T-cell (primary cell): Measurements from ENCODE around the gene GBF1. TPM values are rescaled to one million over a fixed set of nuclear protein-coding genes. Genes with fewer than 3 reads are reported as not detected.

ENCODE experiments used
- ATAC-seq, 4 experiments: fragments of 200-7000 bp in 3 of 4; fragments of 150-1000 bp in 1 of 4; cut with Tn5 transposase; replicated peaks in 1 of 4; 1 replicate in 3 of 4; 2 replicates in 1 of 4; pipeline ENCODE4 v1.10.0; 2021; ENCODE audit warnings: moderate library complexity in 3 of 4, mild to moderate bottlenecking in 2 of 4, moderate number of reproducible peaks in 1 of 4
- CTCF ChIA-PET, 2 donors: fragments of 300-600 bp; sonication (Branson Sonifier 250); formaldehyde crosslinking; loops; one replicate each; lab custom pipeline; 2022; ENCODE audit warnings: antibody characterized with exemption in 2 of 2; lab: Charles Lee
- POLR2A ChIA-PET, 2 donors: fragments of 300-600 bp; sonication (Branson Sonifier 250); formaldehyde crosslinking; loops; one replicate each; lab custom pipeline; 2022; ENCODE audit warnings: antibody characterized with exemption in 2 of 2; lab: Charles Lee
- DNase-seq, 35 experiments: peaks; one replicate each; pipeline versions ENCODE4 v3.0.0 to v3.0.0-alpha.2; 2013 to 2023
- H3K27ac ChIP-seq: one replicate; pipeline ENCODE4 v1.5.1; 2013; ENCODE audit warnings: low read length
- H3K27me3 ChIP-seq, 2 experiments: replicated peaks in 1 of 2; 1 replicate in 1 of 2; 2 replicates in 1 of 2; pipeline versions ENCODE4 v1.6.1 to v1.7.0; 2013; ENCODE audit warnings: low read length in 1 of 2, mixed read lengths in 1 of 2; ENCODE audit not compliant: control insufficient read depth in 2 of 2, insufficient read depth in 2 of 2; ENCODE audit errors: extremely low read depth in 1 of 2
- H3K36me3 ChIP-seq, 2 donors: 1 replicate in 1 of 2; 2 replicates in 1 of 2; pipeline versions ENCODE4 v1.6.1 to v1.7.0; 2013; ENCODE audit warnings: low read length in 1 of 2; ENCODE audit not compliant: control insufficient read depth in 2 of 2, insufficient read depth in 1 of 2; ENCODE audit errors: extremely low read depth in 1 of 2
- H3K4me1 ChIP-seq, 2 experiments: 1 replicate in 1 of 2; 2 replicates in 1 of 2; pipeline versions ENCODE4 v1.6.1 to v1.7.0; 2013; ENCODE audit warnings: low read length in 2 of 2, mixed read lengths in 1 of 2; ENCODE audit not compliant: insufficient read depth in 2 of 2, control insufficient read depth in 1 of 2; ENCODE audit errors: extremely low read depth in 1 of 2
- H3K4me3 ChIP-seq, 2 donors: 1 replicate in 1 of 2; 2 replicates in 1 of 2; pipeline versions ENCODE4 v1.5.1 to v1.7.0; 2013; ENCODE audit warnings: mild to moderate bottlenecking in 2 of 2, low read length in 1 of 2, moderate library complexity in 1 of 2; ENCODE audit not compliant: control insufficient read depth in 1 of 2; ENCODE audit errors: extremely low read depth in 1 of 2
- H3K9me3 ChIP-seq: 2 replicates; pipeline ENCODE4 v1.7.0; 2013
- H3K27ac Mint-ChIP-seq, 2 donors: one replicate each; pipeline ENCODE4 v1.8.0; 2020 to 2021; ENCODE audit warnings: mild to moderate bottlenecking in 2 of 2, mixed read lengths in 2 of 2
- H3K27me3 Mint-ChIP-seq, 2 donors: one replicate each; pipeline ENCODE4 v1.8.0; 2021 to 2022; ENCODE audit warnings: mixed read lengths in 2 of 2
- H3K36me3 Mint-ChIP-seq: one replicate; pipeline ENCODE4 v1.8.0; 2021; ENCODE audit warnings: mixed read lengths
- H3K4me1 Mint-ChIP-seq, 3 donors: one replicate each; pipeline ENCODE4 v1.8.0; 2020 to 2022; ENCODE audit warnings: mixed read lengths in 3 of 3, mild to moderate bottlenecking in 1 of 3
- H3K4me3 Mint-ChIP-seq, 3 donors: one replicate each; pipeline ENCODE4 v1.8.0; 2020 to 2022; ENCODE audit warnings: mild to moderate bottlenecking in 3 of 3, mixed read lengths in 3 of 3, moderate library complexity in 3 of 3
- H3K9me3 Mint-ChIP-seq, 3 donors: one replicate each; pipeline ENCODE4 v1.8.0; 2020 to 2022; ENCODE audit warnings: mixed read lengths in 3 of 3
- WGBS: methylation state at CpG from one replicate; pipeline ENCODE4 v1.1.5; 2013; ENCODE audit warnings: missing lambda C conversion rate; ENCODE audit not compliant: insufficient coverage; 5-methylcytosine and 5-hydroxymethylcytosine counted together
- total RNA-seq, 35 experiments: library from RNA in 6 of 35; stranded (reverse) in 6 of 35; fragments of 120-200 nt in 1 of 35; gene quantifications; one replicate each; pipeline versions ENCODE4 v1.2.1 to v1.2.4 and lab custom pipeline; 2013 to 2026

The GBF1 gene
- total RNA-seq, 5 donors from 2014 or later (not counting 1 experiment from before 2014, with no cell fraction given), result 37.2 to 41.1 (median 38.7) TPM

DNA sequence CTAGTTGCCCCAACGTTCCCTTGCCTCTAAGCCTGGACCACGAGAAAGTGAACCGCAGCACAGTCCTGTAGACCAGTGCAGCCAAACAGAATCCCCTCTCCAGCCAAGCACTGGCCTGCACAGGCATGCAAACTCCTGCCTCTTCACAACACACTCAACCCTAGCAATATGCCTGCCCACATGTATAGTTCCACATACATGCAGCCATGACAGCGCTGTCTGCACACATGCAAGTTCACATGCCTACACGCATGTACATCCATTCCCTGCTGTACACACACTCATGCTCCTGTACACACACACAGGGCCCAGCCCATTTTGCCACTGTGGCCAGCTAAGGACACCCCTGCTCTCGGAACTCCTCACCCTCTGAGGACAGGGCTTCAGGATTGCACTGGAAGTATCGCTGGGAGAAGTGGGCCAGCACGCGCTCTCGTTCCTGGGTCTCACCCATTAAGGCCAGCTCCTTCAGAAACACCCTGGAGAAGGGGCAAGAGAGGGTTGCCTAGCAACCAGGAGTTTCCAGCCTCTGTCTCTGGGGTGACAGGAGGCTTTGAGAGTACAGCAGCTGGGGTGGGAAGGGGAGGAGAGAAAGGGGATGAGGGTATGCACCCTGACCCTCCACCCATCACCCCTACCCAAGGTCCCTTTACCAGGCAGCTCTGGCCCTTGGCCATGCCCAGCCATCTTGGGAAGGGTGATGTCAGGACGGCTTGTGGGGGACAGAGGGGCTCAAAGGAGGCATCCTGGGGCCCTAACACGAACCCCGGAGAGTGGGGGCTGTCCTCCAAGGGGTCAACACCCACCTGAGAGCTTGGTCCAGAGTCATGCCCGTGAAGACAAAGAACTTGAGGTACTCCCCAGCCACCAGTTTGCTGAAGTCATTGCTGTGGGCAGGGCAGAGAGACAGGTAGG is 166.3 kb downstream of the GBF1 start:
- H3K27me3 Mint-ChIP-seq, result peaks cover 8 to 49% of the 10 kb centered on the region in 2 donors
- WGBS, result 97% methylated on average over 12 of the region's 14 CpGs
- no peaks in the 10 kb centered on the region for H3K36me3 ChIP-seq
- H3K9me3 Mint-ChIP-seq, result no peaks in the 10 kb centered on the region
- no peak overlapping the region for H3K27ac ChIP-seq
- H3K9me3 ChIP-seq, result no peaks in the 10 kb centered on the region
- H3K36me3 Mint-ChIP-seq, result no peaks in the 10 kb centered on the region
- POLR2A ChIA-PET, result no interaction called here
- peaks cover 0 to 82% of the 10 kb centered on the region in 2 experiments for H3K27me3 ChIP-seq
- ATAC-seq, result no peak
- peak in 1 of 35 experiments; percentile 2 for DNase-seq
- H3K4me3 ChIP-seq, result no peak overlapping the region
- H3K4me3 Mint-ChIP-seq, result peak overlapping the region; percentile 69 to 82 (median 70)
- CTCF ChIA-PET, result interaction anchor here (0.7 to 1.3 kb wide), 2 partner anchors 14 to 180 kb away, joined by 3 read pairs; no protein-coding TSS in a partner anchor
- peak overlapping the region; percentile 22 to 54 for H3K27ac Mint-ChIP-seq
- H3K4me1 Mint-ChIP-seq, result peaks cover 30 to 36% (median 34%) of the 10 kb centered on the region in 3 donors
- H3K4me1 ChIP-seq, result peaks cover 16 to 50% of the 10 kb centered on the region in 2 experiments

DNA sequence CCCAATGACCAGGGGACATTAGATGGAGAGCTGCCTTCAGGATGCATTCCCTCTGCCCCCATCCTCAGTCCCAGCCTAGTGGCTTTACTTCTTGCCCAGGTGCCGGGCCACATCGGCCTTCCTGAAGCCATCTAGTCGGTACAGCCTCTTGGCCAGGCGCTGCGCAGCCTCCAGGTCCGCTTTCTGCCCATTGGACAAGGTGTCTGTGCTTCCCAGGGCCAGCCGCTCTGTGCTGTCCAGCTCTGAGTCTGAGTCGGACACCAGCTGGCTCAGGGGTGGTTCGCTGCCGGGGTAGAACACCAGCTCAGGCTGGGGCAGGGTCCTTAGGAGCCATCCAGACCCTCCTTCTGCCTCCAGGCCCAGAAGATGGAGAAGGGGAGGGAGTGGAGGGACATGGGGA is 167.0 kb downstream of the GBF1 start:
- Histone ChIP-seq H3K27ac (no peak overlapping the region), H3K9me3 (no peaks in the 10 kb centered on the region), H3K36me3 (no peaks in the 10 kb centered on the region), H3K27me3 (peaks cover 0 to 87% of the 10 kb centered on the region in 2 experiments), H3K4me3 (no peak overlapping the region), H3K4me1 (peaks cover 16 to 49% of the 10 kb centered on the region in 2 experiments)
- 93% methylated on average over 6 of the region's 10 CpGs for WGBS
- DNase-seq, result no peak
- peaks cover 13 to 53% of the 10 kb centered on the region in 2 donors for H3K27me3 Mint-ChIP-seq
- H3K4me3 Mint-ChIP-seq, result peak overlapping the region in 1 of 3 donors; percentile 4
- H3K9me3 Mint-ChIP-seq, result no peaks in the 10 kb centered on the region
- H3K36me3 Mint-ChIP-seq, result no peaks in the 10 kb centered on the region
- peaks cover 30 to 34% (median 30%) of the 10 kb centered on the region in 3 donors for H3K4me1 Mint-ChIP-seq
- peak overlapping the region in 1 of 2 donors; percentile 11 for H3K27ac Mint-ChIP-seq
- no peak for ATAC-seq
- ChIA-PET POLR2A (no interaction called here), CTCF (interaction anchor here in 1 of 2 donors (0.7 kb wide), 1 partner anchor 180 kb away, joined by 3 read pairs; no protein-coding TSS in a partner anchor)

DNA sequence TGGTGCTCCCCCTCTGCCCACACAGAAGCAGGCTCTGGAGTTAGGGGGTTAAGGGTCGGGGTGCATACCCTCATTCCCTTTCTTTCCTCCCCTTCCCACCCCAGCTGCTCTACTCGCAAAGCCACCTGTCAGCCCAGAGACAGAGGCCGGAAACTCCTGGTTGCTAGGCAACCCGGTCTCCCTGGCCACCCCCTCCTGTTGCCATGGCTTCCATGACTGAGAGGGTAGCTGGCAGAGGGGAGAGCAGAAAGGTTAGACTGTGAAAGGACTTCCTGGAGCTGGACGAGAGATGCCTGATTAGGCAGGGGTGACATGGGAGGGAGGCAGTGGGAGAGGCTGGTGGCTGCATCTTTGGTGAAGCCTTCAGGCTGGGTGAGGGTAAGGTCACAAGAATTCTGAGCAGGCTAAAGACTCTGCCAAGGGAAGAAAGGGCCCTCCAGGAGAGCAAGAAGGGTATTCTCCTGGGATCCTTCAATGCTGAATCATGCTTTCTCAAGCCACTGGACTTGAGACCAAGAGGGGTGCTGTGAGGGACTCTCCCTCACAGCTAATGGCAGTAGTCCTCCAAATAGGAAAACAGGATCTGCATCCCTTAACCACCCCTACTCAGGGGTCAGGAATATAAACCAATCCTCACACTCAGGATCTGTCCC is 167.8 kb downstream of the GBF1 start:
- peaks cover 2 to 87% of the 10 kb centered on the region in 2 experiments for H3K27me3 ChIP-seq
- Mint-ChIP-seq H3K27ac (no peak overlapping the region), H3K4me1 (peaks cover 26 to 34% (median 27%) of the 10 kb centered on the region in 3 donors), H3K36me3 (no peaks in the 10 kb centered on the region), H3K9me3 (no peaks in the 10 kb centered on the region), H3K4me3 (peak overlapping the region in 1 of 3 donors; percentile 4), H3K27me3 (peaks cover 20 to 59% of the 10 kb centered on the region in 2 donors)
- no peak overlapping the region for H3K27ac ChIP-seq
- no peaks in the 10 kb centered on the region for H3K9me3 ChIP-seq
- ATAC-seq (no peak), DNase-seq (peak in 4 of 35 experiments; percentile 16 to 66 (median 43))
- H3K4me3 ChIP-seq, result no peak overlapping the region
- ChIA-PET CTCF (no interaction called here), POLR2A (interaction anchor here in 1 of 2 donors (0.6 kb wide), 1 partner anchor 20 kb away, joined by 6 read pairs; no protein-coding TSS in a partner anchor)
- H3K4me1 ChIP-seq, result peaks cover 14 to 40% of the 10 kb centered on the region in 2 experiments
- no peaks in the 10 kb centered on the region for H3K36me3 ChIP-seq
- 22% methylated on average over 2 of the region's 5 CpGs for WGBS

DNA sequence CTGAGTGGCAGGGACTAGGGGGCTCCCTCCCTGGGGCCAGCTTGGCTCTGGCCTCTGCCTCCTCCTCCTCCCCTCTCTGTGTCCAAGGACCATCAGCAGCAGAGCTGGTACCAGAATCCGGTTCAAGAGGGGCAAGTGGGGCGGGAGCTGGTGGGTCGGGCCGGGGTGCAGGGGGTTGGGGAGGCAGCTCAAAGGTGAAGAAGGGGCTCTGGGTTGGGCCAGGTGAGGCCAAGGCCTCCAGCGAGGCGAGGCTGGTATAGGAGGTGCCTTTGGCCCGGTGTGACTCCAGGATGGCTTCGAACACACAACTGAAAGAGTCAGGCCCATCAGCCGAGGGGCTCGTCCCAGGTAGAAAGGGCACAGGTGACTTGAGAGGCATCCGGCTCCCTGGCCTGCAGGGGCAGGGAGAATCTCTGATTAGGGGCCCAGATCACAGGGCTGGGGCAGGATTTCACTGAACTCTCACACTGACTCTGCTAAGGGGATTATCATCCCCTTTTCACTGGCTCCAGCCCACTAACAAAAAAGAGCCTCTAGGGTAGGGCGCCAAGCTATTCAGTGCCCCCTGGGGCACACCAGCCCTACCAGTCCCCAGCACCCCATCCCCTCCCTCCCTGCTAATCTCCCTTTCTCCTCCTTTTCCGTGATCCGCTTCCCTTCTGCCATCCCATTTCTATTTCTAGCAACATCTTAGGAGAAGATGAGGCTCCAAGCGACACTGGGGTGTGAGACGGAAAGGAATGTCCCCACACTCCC is 168.7 kb downstream of the GBF1 start:
- no peaks in the 10 kb centered on the region for H3K36me3 Mint-ChIP-seq
- ChIA-PET CTCF (interaction anchor here in 1 of 2 donors (0.6 kb wide), 1 partner anchor 244 kb away, joined by 3 read pairs; no protein-coding TSS in a partner anchor), POLR2A (interaction anchor here in 1 of 2 donors (0.6 kb wide), 2 partner anchors 9 to 21 kb away, joined by 4 to 6 read pairs; no protein-coding TSS in a partner anchor)
- DNase-seq (no peak), ATAC-seq (no peak)
- Histone ChIP-seq H3K4me3 (no peak overlapping the region), H3K27me3 (peaks cover 5 to 89% of the 10 kb centered on the region in 2 experiments), H3K4me1 (peaks cover 14 to 37% of the 10 kb centered on the region in 2 experiments), H3K27ac (no peak overlapping the region), H3K9me3 (no peaks in the 10 kb centered on the region), H3K36me3 (no peaks in the 10 kb centered on the region)
- no peak overlapping the region for H3K27ac Mint-ChIP-seq
- no peak overlapping the region for H3K4me3 Mint-ChIP-seq
- no peaks in the 10 kb centered on the region for H3K9me3 Mint-ChIP-seq
- WGBS, result 88% methylated on average over 12 of the region's 16 CpGs
- peaks cover 23 to 36% (median 26%) of the 10 kb centered on the region in 3 donors for H3K4me1 Mint-ChIP-seq
- peaks cover 22 to 60% of the 10 kb centered on the region in 2 donors for H3K27me3 Mint-ChIP-seq

DNA sequence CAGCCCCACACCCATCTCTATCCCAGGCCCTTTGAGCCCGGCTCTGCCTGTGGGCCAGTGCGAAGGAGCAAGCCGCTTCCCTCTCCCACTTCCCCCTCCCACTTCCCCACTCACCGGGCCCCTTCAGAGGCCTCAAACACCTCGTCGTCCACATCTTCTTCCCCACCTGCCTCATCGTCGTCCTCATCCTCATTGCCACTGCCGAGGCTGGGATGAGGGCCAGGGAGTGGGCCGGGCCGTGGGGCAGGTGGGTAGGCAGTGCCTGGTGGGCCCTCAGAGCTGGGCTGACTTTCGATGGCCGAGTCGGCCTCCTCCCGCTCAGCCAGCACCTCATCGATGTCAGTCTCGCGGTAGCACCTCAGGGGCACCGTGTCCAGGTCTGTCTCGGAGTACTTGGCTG is 169.4 kb downstream of the GBF1 start:
- no peaks in the 10 kb centered on the region for H3K36me3 Mint-ChIP-seq
- CTCF ChIA-PET, result interaction anchor here in 1 of 2 donors (0.6 kb wide), 1 partner anchor 245 kb away, joined by 3 read pairs; no protein-coding TSS in a partner anchor
- H3K27me3 Mint-ChIP-seq, result peaks cover 22 to 59% of the 10 kb centered on the region in 2 donors
- POLR2A ChIA-PET, result interaction anchor here (0.6 kb wide), 2 partner anchors 8 to 75 kb away, joined by 4 to 5 read pairs; no protein-coding TSS in a partner anchor
- DNase-seq (no peak), ATAC-seq (no peak)
- no peak overlapping the region for H3K27ac ChIP-seq
- peaks cover 16 to 38% of the 10 kb centered on the region in 2 experiments for H3K4me1 ChIP-seq
- H3K27ac Mint-ChIP-seq, result no peak overlapping the region
- peaks cover 5 to 86% of the 10 kb centered on the region in 2 experiments for H3K27me3 ChIP-seq
- no peaks in the 10 kb centered on the region for H3K9me3 ChIP-seq
- H3K4me3 ChIP-seq, result no peak overlapping the region
- H3K4me1 Mint-ChIP-seq, result peaks cover 23 to 39% (median 28%) of the 10 kb centered on the region in 3 donors
- H3K4me3 Mint-ChIP-seq, result no peak overlapping the region
- H3K9me3 Mint-ChIP-seq, result no peaks in the 10 kb centered on the region
- 70% methylated on average over 9 of the region's 20 CpGs for WGBS
- no peaks in the 10 kb centered on the region for H3K36me3 ChIP-seq
